OCI-LY3 (cell line): ENCODE data around the gene MROH8.

ENCODE experiments used
- H2AFZ ChIP-seq: fragments of 200-600, 300-600 bp; shearing (Covaris generic); 2 replicates; pipeline ENCODE4 v1.6.0; 2014; ENCODE audit warnings: antibody characterized with exemption, low read depth, low read length
- H3K27ac ChIP-seq: fragments of 200-600, 300-600 bp; sonication (generic); 2 replicates; pipeline ENCODE4 v1.5.1; 2014; ENCODE audit warnings: mild to moderate bottlenecking, low read length, moderate library complexity, mixed read lengths
- H3K27me3 ChIP-seq: fragments of 200-600, 300-600 bp; sonication (generic); 2 replicates; pipeline ENCODE4 v1.6.1; 2014; ENCODE audit warnings: low read depth, low read length, mixed read lengths
- H3K36me3 ChIP-seq: fragments of 200-600, 300-600 bp; sonication (generic); replicated peaks from 2 replicates; pipeline ENCODE3; 2014; ENCODE audit warnings: low read depth, low read length, mixed read lengths
- H3K4me1 ChIP-seq: fragments of 300-600, 200-600 bp; sonication (generic); 2 replicates; pipeline ENCODE4 v1.6.1; 2014; ENCODE audit warnings: low read length, mixed read lengths
- H3K4me2 ChIP-seq: fragments of 200-600, 300-600 bp; sonication (generic); 2 replicates; pipeline ENCODE4 v1.6.1; 2014; ENCODE audit warnings: low read length, mixed read lengths
- H3K4me3 ChIP-seq: fragments of 300-600, 200-600 bp; sonication (generic); 2 replicates; pipeline ENCODE4 v1.5.1; 2014; ENCODE audit warnings: antibody characterized with exemption, mild to moderate bottlenecking, low read length, moderate library complexity
- H3K79me2 ChIP-seq: fragments of 300-600, 200-600 bp; shearing (Covaris generic); 2 replicates; pipeline ENCODE4 v1.6.1; 2014; ENCODE audit warnings: mild to moderate bottlenecking, low read length, mixed read lengths
- H3K9ac ChIP-seq: fragments of 300-600, 200-600 bp; shearing (Covaris generic); 2 replicates; pipeline ENCODE4 v1.6.0; 2014; ENCODE audit warnings: mild to moderate bottlenecking, low read length, moderate library complexity
- H3K9me3 ChIP-seq: fragments of 200-600, 300-600 bp; shearing (Covaris generic); 2 replicates; pipeline ENCODE4 v1.6.1; 2014; ENCODE audit warnings: low read length, mixed read lengths; ENCODE audit not compliant: insufficient read depth
- H4K20me1 ChIP-seq: fragments of 200-600, 300-600 bp; sonication (generic); 2 replicates; pipeline ENCODE4 v1.6.1; 2016; ENCODE audit warnings: low read length, mixed read lengths; ENCODE audit not compliant: insufficient read depth
- EZH2phosphoT487 ChIP-seq: fragments of 200-600 bp; shearing (Covaris generic); IDR thresholded peaks from 2 replicates; pipeline ENCODE4 v1.6.1; 2018; ENCODE audit warnings: antibody characterized with exemption, mixed run types, low read depth
- TF ChIP-seq, protein P1 (sequence below): fragments of 200-600, 300-600 bp; sonication (generic); IDR thresholded peaks from 2 replicates; pipeline ENCODE4 v1.5.1; 2014; ENCODE audit warnings: antibody characterized with exemption, low read length, low read depth

The MROH8 gene

DNA sequence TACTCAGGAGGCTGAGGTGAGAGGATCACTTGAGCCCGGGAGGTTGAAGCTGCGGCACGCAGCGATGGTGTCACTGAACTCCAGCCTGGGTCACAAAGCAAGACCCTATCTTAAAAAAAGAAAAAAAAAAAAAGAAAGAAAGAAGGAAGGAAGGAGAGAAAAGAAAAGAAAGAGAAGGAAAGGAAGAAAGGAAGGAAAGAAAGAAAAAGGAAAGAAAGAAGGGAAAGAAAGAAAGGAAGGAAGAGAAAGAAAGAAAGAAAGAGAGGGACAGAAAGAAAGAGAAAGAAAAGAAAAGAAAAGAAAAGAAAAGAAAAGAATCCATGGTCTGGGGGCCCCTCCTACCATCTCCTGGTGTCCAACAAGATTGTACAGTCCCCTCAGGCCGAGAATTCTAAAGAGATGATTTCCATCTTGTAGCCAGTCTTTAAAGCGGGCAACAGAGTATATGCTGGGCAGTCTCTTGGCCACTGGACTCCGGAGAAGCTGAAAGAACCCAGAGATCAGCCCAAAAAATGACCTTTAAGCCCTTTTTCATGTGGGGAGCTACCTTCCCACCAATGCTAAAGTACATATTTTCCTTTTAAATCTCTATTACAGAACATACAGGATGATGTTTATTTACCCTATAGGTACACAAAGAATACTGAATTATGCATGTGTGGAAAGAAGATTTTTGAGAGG, 59.9 kb downstream of the MROH8 start:
- no peak overlapping the region for H3K27ac ChIP-seq
- TF ChIP-seq EZH2phosphoT487 = no peak
- H3K9ac ChIP-seq = no peak overlapping the region
- H3K4me1 ChIP-seq = no peaks in the 10 kb centered on the region
- no peaks in the 10 kb centered on the region for H4K20me1 ChIP-seq
- H3K36me3 ChIP-seq = no peaks in the 10 kb centered on the region
- no peaks in the 10 kb centered on the region for H3K79me2 ChIP-seq
- no peak overlapping the region for H3K4me3 ChIP-seq
- no peak overlapping the region for H2AFZ ChIP-seq
- H3K9me3 ChIP-seq = no peaks in the 10 kb centered on the region
- no peak overlapping the region for H3K4me2 ChIP-seq
- H3K27me3 ChIP-seq = no peaks in the 10 kb centered on the region

DNA sequence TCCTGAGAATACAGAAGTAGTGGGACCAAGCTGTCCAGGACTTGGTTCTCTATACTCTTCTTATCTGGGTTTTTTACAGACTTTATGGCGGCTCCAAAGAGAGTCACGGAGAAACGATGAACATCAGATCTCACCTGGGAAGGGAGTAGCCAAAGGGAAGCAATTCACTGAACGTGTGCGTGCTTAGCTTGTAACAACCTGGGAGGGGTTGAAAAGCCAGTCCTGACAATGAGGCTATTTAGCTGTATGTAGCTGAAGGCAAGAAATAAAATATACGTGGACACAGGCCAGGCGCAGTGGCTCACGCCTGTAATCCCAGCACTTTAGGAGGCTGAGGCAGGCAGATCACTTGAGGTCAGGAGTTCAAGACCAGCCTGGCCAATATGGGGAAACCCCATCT, 65.3 kb downstream of the MROH8 start:
- Histone ChIP-seq H3K27me3 (no peaks in the 10 kb centered on the region), H4K20me1 (no peaks in the 10 kb centered on the region), H3K4me1 (no peaks in the 10 kb centered on the region), H2AFZ (no peak overlapping the region), H3K36me3 (no peaks in the 10 kb centered on the region), H3K4me3 (no peak overlapping the region), H3K9me3 (no peaks in the 10 kb centered on the region), H3K27ac (no peak overlapping the region), H3K79me2 (no peaks in the 10 kb centered on the region), H3K9ac (no peak overlapping the region), H3K4me2 (no peak overlapping the region)
- TF ChIP-seq, protein P1, sequence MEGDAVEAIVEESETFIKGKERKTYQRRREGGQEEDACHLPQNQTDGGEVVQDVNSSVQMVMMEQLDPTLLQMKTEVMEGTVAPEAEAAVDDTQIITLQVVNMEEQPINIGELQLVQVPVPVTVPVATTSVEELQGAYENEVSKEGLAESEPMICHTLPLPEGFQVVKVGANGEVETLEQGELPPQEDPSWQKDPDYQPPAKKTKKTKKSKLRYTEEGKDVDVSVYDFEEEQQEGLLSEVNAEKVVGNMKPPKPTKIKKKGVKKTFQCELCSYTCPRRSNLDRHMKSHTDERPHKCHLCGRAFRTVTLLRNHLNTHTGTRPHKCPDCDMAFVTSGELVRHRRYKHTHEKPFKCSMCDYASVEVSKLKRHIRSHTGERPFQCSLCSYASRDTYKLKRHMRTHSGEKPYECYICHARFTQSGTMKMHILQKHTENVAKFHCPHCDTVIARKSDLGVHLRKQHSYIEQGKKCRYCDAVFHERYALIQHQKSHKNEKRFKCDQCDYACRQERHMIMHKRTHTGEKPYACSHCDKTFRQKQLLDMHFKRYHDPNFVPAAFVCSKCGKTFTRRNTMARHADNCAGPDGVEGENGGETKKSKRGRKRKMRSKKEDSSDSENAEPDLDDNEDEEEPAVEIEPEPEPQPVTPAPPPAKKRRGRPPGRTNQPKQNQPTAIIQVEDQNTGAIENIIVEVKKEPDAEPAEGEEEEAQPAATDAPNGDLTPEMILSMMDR = no peak
- TF ChIP-seq EZH2phosphoT487 = no peak

DNA sequence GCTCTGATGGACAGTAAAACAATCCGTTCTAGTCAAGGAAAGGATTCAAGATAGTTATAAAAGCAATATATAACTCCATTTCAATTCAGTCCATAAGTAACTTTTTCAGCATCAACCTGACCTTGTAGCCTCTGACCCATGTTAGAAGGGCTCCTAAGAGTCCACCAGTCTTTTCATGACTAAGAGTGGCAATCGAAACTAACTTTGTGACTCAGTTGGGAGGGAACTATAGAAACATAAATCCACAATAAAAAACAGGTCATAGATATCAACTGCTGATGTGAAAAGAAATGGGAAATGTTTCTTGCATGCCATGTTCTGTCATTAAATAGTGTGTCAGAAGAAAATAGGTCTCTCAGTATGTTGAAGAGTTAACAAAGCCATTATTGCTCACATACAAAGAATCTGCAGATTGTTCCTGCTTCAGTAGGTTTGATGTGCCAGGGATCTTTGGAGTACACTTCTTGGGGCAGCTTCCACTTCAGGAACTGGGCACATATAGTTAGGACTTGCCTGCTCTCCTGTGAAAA, 67.4 kb downstream of the MROH8 start:
- Histone ChIP-seq H3K27ac (no peak overlapping the region), H3K79me2 (no peaks in the 10 kb centered on the region), H4K20me1 (no peaks in the 10 kb centered on the region), H3K36me3 (no peaks in the 10 kb centered on the region), H3K9ac (no peak overlapping the region), H3K4me2 (no peak overlapping the region), H3K9me3 (no peaks in the 10 kb centered on the region), H3K4me3 (no peak overlapping the region), H2AFZ (no peak overlapping the region), H3K27me3 (no peaks in the 10 kb centered on the region), H3K4me1 (no peaks in the 10 kb centered on the region)
- TF ChIP-seq EZH2phosphoT487 = no peak
- TF ChIP-seq, protein P1 = no peak

DNA sequence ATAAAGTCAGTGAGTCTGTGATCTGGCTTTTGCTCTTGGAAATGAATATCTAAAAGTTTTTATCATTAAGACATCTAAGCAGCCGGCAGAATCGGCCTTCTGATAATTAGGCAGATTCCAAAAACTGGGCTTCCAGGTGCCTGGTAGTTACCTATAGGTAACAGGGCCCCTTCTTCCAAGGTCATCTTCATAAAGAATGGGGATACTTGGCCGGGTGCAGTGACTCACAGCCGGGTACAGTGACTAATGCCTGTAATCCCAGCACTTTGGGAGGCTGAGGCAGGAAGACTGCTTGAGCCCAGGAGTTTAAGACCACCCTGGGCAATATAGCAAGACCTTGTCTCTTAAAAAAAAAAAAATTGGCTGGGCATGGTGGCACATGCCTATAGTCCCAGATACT, 70.7 kb downstream of the MROH8 start:
- no peaks in the 10 kb centered on the region for H3K79me2 ChIP-seq
- no peak overlapping the region for H2AFZ ChIP-seq
- no peak overlapping the region for H3K4me3 ChIP-seq
- no peak overlapping the region for H3K4me2 ChIP-seq
- H3K9me3 ChIP-seq = no peaks in the 10 kb centered on the region
- H3K9ac ChIP-seq = no peak overlapping the region
- H3K36me3 ChIP-seq = no peaks in the 10 kb centered on the region
- H3K27ac ChIP-seq = no peak overlapping the region
- TF ChIP-seq, protein P1 = no peak
- TF ChIP-seq EZH2phosphoT487 = no peak
- H3K4me1 ChIP-seq = no peaks in the 10 kb centered on the region
- no peaks in the 10 kb centered on the region for H3K27me3 ChIP-seq
- H4K20me1 ChIP-seq = no peaks in the 10 kb centered on the region
